H1 (cell line): ENCODE results near the gene UBR2. TPM values are rescaled to one million over a fixed set of nuclear protein-coding genes. Genes with fewer than 3 reads are reported as not detected.

Source experiments
- CTCF ChIA-PET: fragments of 300-600 bp; sonication (Branson Sonifier 250); formaldehyde crosslinking; loops from one replicate; lab custom pipeline; 2021; ENCODE audit not compliant: partially characterized antibody; lab: Charles Lee
- POLR2A ChIA-PET: fragments of 300-600 bp; sonication (Branson Sonifier 250); formaldehyde crosslinking; loops from one replicate; lab custom pipeline; 2021; ENCODE audit warnings: inconsistent platforms; ENCODE audit not compliant: partially characterized antibody; lab: Charles Lee
- DNase-seq, 2 experiments: peaks; one replicate each; pipeline versions ENCODE4 v3.0.0 to v3.0.0-alpha.2; 2010 to 2022; ENCODE audit warnings: low spot score in 2 of 2, low read depth in 1 of 2, mixed read lengths in 1 of 2
- FAIRE-seq: peaks from 2 replicates; lab custom pipeline; 2011; peaks lifted over from hg19 to GRCh38; lab: Jason Lieb, UNC
- H2AFZ ChIP-seq: 2 replicates; pipeline ENCODE4 v1.8.1; 2012; ENCODE audit warnings: low read length, inconsistent platforms
- H2AK5ac ChIP-seq: 2 replicates; pipeline ENCODE4 v1.6.1; 2013; ENCODE audit warnings: low read depth, low read length
- H2BK120ac ChIP-seq: replicated peaks from 2 replicates; pipeline ENCODE3; 2013; ENCODE audit warnings: low read depth, low read length, inconsistent platforms
- H2BK12ac ChIP-seq: 2 replicates; pipeline ENCODE4 v1.6.1; 2013; ENCODE audit warnings: low read depth, low read length
- H2BK15ac ChIP-seq: 2 replicates; pipeline ENCODE4 v1.6.1; 2013; ENCODE audit warnings: low read length
- H2BK20ac ChIP-seq: 2 replicates; pipeline ENCODE4 v1.6.1; 2013; ENCODE audit warnings: low read length
- H2BK5ac ChIP-seq: 2 replicates; pipeline ENCODE4 v1.6.1; 2013; ENCODE audit warnings: low read depth, low read length
- H3K14ac ChIP-seq: 2 replicates; pipeline ENCODE4 v1.6.1; 2013; ENCODE audit warnings: inconsistent platforms; ENCODE audit not compliant: insufficient read length
- H3K18ac ChIP-seq: 2 replicates; pipeline ENCODE4 v1.6.1; 2013; ENCODE audit warnings: low read length; ENCODE audit errors: extremely low read depth
- H3K23ac ChIP-seq: 2 replicates; pipeline ENCODE4 v1.6.1; 2013; ENCODE audit warnings: inconsistent platforms; ENCODE audit not compliant: insufficient read length
- H3K23me2 ChIP-seq: 2 replicates; pipeline ENCODE4 v1.6.1; 2013; ENCODE audit warnings: low read depth, low read length
- H3K27ac ChIP-seq: 2 replicates; pipeline ENCODE4 v1.6.1; 2011; ENCODE audit warnings: low read depth, low read length, inconsistent platforms
- H3K27me3 ChIP-seq, 4 experiments: replicated peaks in 1 of 4; 1 replicate in 1 of 4; 2 replicates in 3 of 4; pipeline versions ENCODE4 v1.6.1 to v1.8.1; 2011 to 2013; ENCODE audit warnings: low read length in 3 of 4, mild to moderate bottlenecking in 3 of 4, inconsistent platforms in 2 of 4, mixed read lengths in 2 of 4, moderate library complexity in 1 of 4; ENCODE audit not compliant: control insufficient read depth in 3 of 4, insufficient read depth in 3 of 4; ENCODE audit errors: extremely low read depth in 1 of 4
- H3K36me3 ChIP-seq, 4 experiments: 2 replicates each; pipeline versions ENCODE4 v1.6.1 to v1.8.1; 2011 to 2013; ENCODE audit warnings: mild to moderate bottlenecking in 4 of 4, low read length in 3 of 4, moderate library complexity in 2 of 4, control low read depth in 1 of 4, inconsistent platforms in 1 of 4; ENCODE audit not compliant: insufficient read depth in 4 of 4, control insufficient read depth in 2 of 4
- H3K4ac ChIP-seq: replicated peaks from 2 replicates; pipeline ENCODE3; 2013; ENCODE audit warnings: low read length, low read depth, mixed read lengths, inconsistent platforms; ENCODE audit not compliant: insufficient read length
- H3K4me1 ChIP-seq, 4 experiments: replicated peaks in 1 of 4; 1 replicate in 1 of 4; 2 replicates in 3 of 4; pipeline versions ENCODE4 v1.6.1 to v1.8.1; 2011 to 2013; ENCODE audit warnings: low read length in 3 of 4, inconsistent platforms in 2 of 4, mixed read lengths in 1 of 4; ENCODE audit not compliant: insufficient read depth in 4 of 4, control insufficient read depth in 3 of 4
- H3K4me2 ChIP-seq, 2 experiments: 2 replicates each; pipeline versions ENCODE4 v1.6.1 to v1.8.1; 2011 to 2013; ENCODE audit warnings: low read depth in 2 of 2, low read length in 2 of 2, control low read depth in 1 of 2, inconsistent platforms in 1 of 2, mild to moderate bottlenecking in 1 of 2; ENCODE audit not compliant: insufficient read depth in 1 of 2
- H3K4me3 ChIP-seq, 4 experiments: fragments of 200-600, 300-600 bp in 1 of 4; sonication (generic), shearing (Covaris generic), sonication (Bioruptor Twin) in 1 of 4; 2 replicates each; pipeline versions ENCODE4 v1.5.1 to v1.8.1; 2011 to 2016; ENCODE audit warnings: low read length in 4 of 4, low read depth in 3 of 4, control low read depth in 2 of 4, inconsistent platforms in 2 of 4, mild to moderate bottlenecking in 2 of 4, mixed read lengths in 1 of 4, moderate library complexity in 1 of 4; ENCODE audit not compliant: insufficient read depth in 2 of 4; ENCODE audit errors: extremely low read depth in 1 of 4
- H3K56ac ChIP-seq: replicated peaks from 2 replicates; pipeline ENCODE3; 2013; ENCODE audit warnings: low read depth, mild to moderate bottlenecking, mixed read lengths, low read length, inconsistent platforms; ENCODE audit not compliant: insufficient read length
- H3K79me1 ChIP-seq: 2 replicates; pipeline ENCODE4 v1.6.1; 2013; ENCODE audit warnings: low read depth, low read length, control low read depth
- H3K79me2 ChIP-seq, 2 experiments: 2 replicates each; pipeline versions ENCODE4 v1.6.1 to v1.8.1; 2012 to 2013; ENCODE audit warnings: low read length in 2 of 2, mild to moderate bottlenecking in 2 of 2, inconsistent platforms in 1 of 2; ENCODE audit not compliant: insufficient read depth in 2 of 2, control insufficient read depth in 1 of 2
- H3K9ac ChIP-seq, 4 experiments: replicated peaks in 1 of 4; 1 replicate in 1 of 4; 2 replicates in 3 of 4; pipeline versions ENCODE4 v1.6.1 to v1.8.1; 2011 to 2013; ENCODE audit warnings: low read depth in 3 of 4, low read length in 3 of 4, control low read depth in 2 of 4, mild to moderate bottlenecking in 2 of 4, moderate library complexity in 2 of 4, inconsistent platforms in 1 of 4; ENCODE audit errors: extremely low read depth in 1 of 4
- H3K9me3 ChIP-seq, 2 experiments: 2 replicates each; pipeline versions ENCODE4 v1.6.1 to v1.8.1; 2012 to 2013; ENCODE audit warnings: mild to moderate bottlenecking in 2 of 2, moderate library complexity in 2 of 2, control low read depth in 1 of 2, inconsistent platforms in 1 of 2, low read depth in 1 of 2, low read length in 1 of 2, mixed read lengths in 1 of 2; ENCODE audit not compliant: insufficient read depth in 2 of 2
- H4K20me1 ChIP-seq, 2 experiments: replicated peaks in 1 of 2; 2 replicates each; pipeline versions ENCODE3 to v1.8.1; 2011 to 2013; ENCODE audit warnings: inconsistent platforms in 2 of 2, low read length in 2 of 2, mild to moderate bottlenecking in 1 of 2; ENCODE audit not compliant: insufficient read depth in 2 of 2, control insufficient read depth in 1 of 2
- H4K5ac ChIP-seq: 2 replicates; pipeline ENCODE4 v1.6.1; 2013; ENCODE audit warnings: low read length, low read depth, mixed read lengths, inconsistent platforms; ENCODE audit not compliant: insufficient read length
- H4K8ac ChIP-seq: 2 replicates; pipeline ENCODE4 v1.8.0; 2013; ENCODE audit warnings: mild to moderate bottlenecking, moderate library complexity, low read length, inconsistent platforms; ENCODE audit not compliant: insufficient read depth; ENCODE audit errors: extremely low read depth
- H4K91ac ChIP-seq: replicated peaks from 2 replicates; pipeline ENCODE3; 2013; ENCODE audit warnings: low read length, mixed read lengths, inconsistent platforms; ENCODE audit not compliant: insufficient read length
- ATF3 ChIP-seq: IDR thresholded peaks from 2 replicates; pipeline ENCODE4 v1.6.1; 2011; ENCODE audit warnings: low read depth, mild to moderate bottlenecking, low read length; ENCODE audit not compliant: insufficient read depth
- BACH1 ChIP-seq: IDR thresholded peaks from 2 replicates; pipeline ENCODE4 v1.6.1; 2012; ENCODE audit warnings: low read length, improper control_type of control experiment
- CBX8 ChIP-seq: fragments of 300-800, 300-1000 bp; sonication (generic); IDR thresholded peaks from 2 replicates; pipeline ENCODE4 v1.7.1; 2016; ENCODE audit warnings: low read depth, low read length, borderline replicate concordance
- E2F6 ChIP-seq: IDR thresholded peaks from 2 replicates; pipeline ENCODE4 v1.6.1; 2012; ENCODE audit warnings: inconsistent platforms
- FOSL1 ChIP-seq: IDR thresholded peaks from 2 replicates; pipeline ENCODE4 v1.6.1; 2011; ENCODE audit warnings: mild to moderate bottlenecking, low read depth, low read length, moderate library complexity; ENCODE audit not compliant: insufficient read depth
- GABPA ChIP-seq: IDR thresholded peaks from 2 replicates; pipeline ENCODE4 v1.6.1; 2011; ENCODE audit warnings: mild to moderate bottlenecking, low read length, moderate library complexity, borderline replicate concordance; ENCODE audit not compliant: insufficient read depth
- MAX ChIP-seq: IDR thresholded peaks from 2 replicates; pipeline ENCODE4 v1.6.1; 2012; ENCODE audit warnings: inconsistent platforms
- NANOG ChIP-seq: IDR thresholded peaks from 2 replicates; pipeline ENCODE4 v1.6.1; 2011; ENCODE audit warnings: low read length, low read depth, mild to moderate bottlenecking, inconsistent platforms; ENCODE audit not compliant: insufficient read depth, poor library complexity, severe bottlenecking
- TBP ChIP-seq: IDR thresholded peaks from 2 replicates; pipeline ENCODE4 v1.6.1; 2011; ENCODE audit warnings: low read depth, low read length, improper control_type of control experiment
- WGBS, 2 experiments: shearing (Covaris generic) in 1 of 2; methylation state at CpG; one replicate each; pipeline versions ENCODE4 v1.1.6 to v1.1.7; 2013 to 2015; ENCODE audit warnings: low lambda C conversion rate in 2 of 2, mixed read lengths in 2 of 2, inconsistent platforms in 1 of 2, low coverage in 1 of 2, missing lambda C conversion rate in 1 of 2; ENCODE audit not compliant: insufficient replicate concordance in 2 of 2, insufficient coverage in 1 of 2, insufficient read length in 1 of 2; ENCODE audit errors: extremely low coverage in 1 of 2, missing lambda C conversion rate in 1 of 2; 5-methylcytosine and 5-hydroxymethylcytosine counted together
- polyA plus RNA-seq, 7 experiments: library from polyadenylated mRNA; depleted of rRNA in 3 of 7; stranded (reverse) in 5 of 7; unstranded in 2 of 7; fragments of >200 nt in 5 of 7; fragments of 200-250 nt in 2 of 7; gene quantifications; 1 replicate in 5 of 7; 2 replicates in 1 of 7; 4 replicates in 1 of 7; pipeline versions ENCODE4 v1.2.1 to v1.2.3, GENCODE V29; 2011 to 2013; ENCODE audit warnings: missing spikeins in 2 of 7, mixed read lengths in 2 of 7
- total RNA-seq: library from RNA; stranded (reverse); fragmentation: NEBNext Ultra II Directional; extraction: Animal tissue kit (Norgen Biotek cat#: 25700); gene quantifications from 2 replicates; pipeline ENCODE4 v1.2.1, GENCODE V29; 2021

The UBR2 gene
- total and polyA plus RNA-seq, 2 of the 8 experiments (the other 6 are each of a cell fraction or from before 2014, with no cell fraction given) = 6.5 to 19.5 TPM

DNA sequence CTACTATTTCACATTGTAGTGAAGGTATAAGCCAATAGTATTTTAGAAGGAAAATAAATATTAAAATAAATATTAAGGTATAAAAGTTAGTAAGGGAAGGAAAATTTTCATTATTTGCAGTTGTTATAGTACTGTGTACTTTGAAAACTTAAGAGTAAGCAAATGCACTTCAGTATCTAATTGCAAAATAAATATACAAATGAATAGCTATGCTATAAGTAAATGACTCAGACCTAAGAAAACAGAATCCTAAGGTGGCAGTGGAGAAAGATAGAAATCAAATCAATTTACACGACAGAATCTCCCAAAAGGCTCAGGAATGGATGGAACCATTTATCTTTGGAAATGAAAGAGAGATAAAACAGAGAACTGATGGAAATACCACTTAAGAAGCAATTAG is 24.7 kb upstream of the UBR2 start:
- H4K5ac ChIP-seq = no peak overlapping the region
- no peaks in the 10 kb centered on the region for H3K36me3 ChIP-seq
- no peak overlapping the region for H3K4ac ChIP-seq
- H3K9ac ChIP-seq = no peak overlapping the region
- no peak overlapping the region for H3K4me2 ChIP-seq
- H3K23me2 ChIP-seq = no peaks in the 10 kb centered on the region
- no peak overlapping the region for H2BK20ac ChIP-seq
- DNase-seq = no peak
- no peak overlapping the region for H3K23ac ChIP-seq
- no peaks in the 10 kb centered on the region for H4K20me1 ChIP-seq
- H4K91ac ChIP-seq = no peak overlapping the region
- H3K79me2 ChIP-seq = no peaks in the 10 kb centered on the region
- H3K18ac ChIP-seq = no peak overlapping the region
- 80% methylated on average over 1 of the region's 1 CpG; no CpG with 5 or more reads in 1 of the 2 experiments for WGBS, 2 experiments
- H2BK5ac ChIP-seq = no peak overlapping the region
- no peak for FAIRE-seq
- H3K9me3 ChIP-seq = no peaks in the 10 kb centered on the region
- no peak overlapping the region for H2BK15ac ChIP-seq
- H3K14ac ChIP-seq = no peak overlapping the region
- H2BK12ac ChIP-seq = no peak overlapping the region
- no peaks in the 10 kb centered on the region for H3K27me3 ChIP-seq
- H3K56ac ChIP-seq = no peak overlapping the region
- H3K79me1 ChIP-seq = no peaks in the 10 kb centered on the region
- no peak overlapping the region for H2AFZ ChIP-seq
- ChIA-PET CTCF (interaction anchor here (1.4 to 10.1 kb wide), 4 partner anchors 7 to 278 kb away, joined by 3 to 88 read pairs (median 7); no protein-coding TSS in a partner anchor), POLR2A (no interaction called here)
- H3K27ac ChIP-seq = no peak overlapping the region
- no peak overlapping the region for H3K4me3 ChIP-seq
- H2BK120ac ChIP-seq = no peak overlapping the region
- H4K8ac ChIP-seq = no peak overlapping the region
- H3K4me1 ChIP-seq = no peaks in the 10 kb centered on the region
- H2AK5ac ChIP-seq = no peak overlapping the region
- TF ChIP-seq E2F6 (no peak), MAX (no peak), NANOG (no peak), ATF3 (no peak), FOSL1 (no peak), CBX8 (no peak), GABPA (no peak), TBP (no peak), BACH1 (no peak)
